ENCODE results near the gene ARID5A.

The ARID5A gene

DNA sequence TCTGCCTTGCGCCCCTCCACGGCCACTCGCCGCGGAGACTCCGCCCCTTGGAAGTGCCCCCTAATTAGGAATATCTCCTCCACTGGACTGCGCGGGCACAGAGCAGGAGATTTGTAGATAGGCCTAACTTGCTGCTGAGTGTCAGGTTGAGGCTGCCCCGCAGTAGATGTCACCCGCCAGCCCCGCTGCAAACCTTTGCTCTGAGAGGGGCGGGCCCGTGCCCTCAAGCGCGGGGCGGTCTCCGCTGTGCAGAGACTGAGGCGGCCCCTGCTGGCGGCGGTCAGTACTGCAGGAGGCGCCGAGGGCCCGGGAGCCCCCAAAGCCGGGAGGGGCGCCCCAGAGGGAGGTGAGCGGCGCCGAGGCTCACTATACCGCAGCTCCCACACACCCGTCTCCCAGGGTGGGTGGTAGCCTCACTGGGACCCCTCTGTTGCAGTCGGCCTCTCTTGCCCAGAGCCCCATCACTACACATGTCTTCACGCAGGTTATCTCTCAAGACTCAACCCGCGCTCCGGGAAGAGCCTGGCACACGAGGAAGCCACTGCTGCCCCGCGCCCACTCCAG, 28.5 kb upstream of the ARID5A start:
- peak; percentile 38 for DNase-seq

DNA sequence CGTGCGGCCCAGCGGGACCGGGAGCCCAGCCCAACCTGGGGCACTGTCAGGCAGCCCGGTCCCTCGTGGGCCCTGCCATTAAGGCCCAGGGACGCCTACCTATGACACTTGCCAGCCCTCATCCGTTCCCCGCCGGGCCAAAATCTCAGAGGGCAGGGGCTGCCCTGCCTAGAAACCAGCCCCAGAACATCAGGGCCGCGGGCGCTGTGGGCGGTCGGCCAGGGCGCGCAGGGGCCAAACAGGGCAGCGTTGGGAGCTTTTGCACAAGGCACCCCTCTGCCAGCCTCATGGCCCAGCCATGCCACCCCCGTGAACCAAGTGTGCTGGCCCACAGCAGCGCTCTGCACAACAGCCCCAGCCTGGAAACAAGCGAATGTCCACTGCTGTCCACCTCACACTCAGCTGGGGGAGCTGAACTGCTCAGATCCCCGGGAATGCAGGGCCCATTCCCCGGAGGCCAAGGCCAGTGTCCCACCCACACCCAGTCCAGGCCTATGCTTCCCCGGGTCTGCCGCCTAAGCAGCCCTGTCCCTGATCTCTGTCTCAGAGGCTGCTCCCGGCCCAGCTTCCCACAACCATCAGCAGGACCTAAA, 27.9 kb upstream of the ARID5A start:
- DNase-seq: no peak

DNA sequence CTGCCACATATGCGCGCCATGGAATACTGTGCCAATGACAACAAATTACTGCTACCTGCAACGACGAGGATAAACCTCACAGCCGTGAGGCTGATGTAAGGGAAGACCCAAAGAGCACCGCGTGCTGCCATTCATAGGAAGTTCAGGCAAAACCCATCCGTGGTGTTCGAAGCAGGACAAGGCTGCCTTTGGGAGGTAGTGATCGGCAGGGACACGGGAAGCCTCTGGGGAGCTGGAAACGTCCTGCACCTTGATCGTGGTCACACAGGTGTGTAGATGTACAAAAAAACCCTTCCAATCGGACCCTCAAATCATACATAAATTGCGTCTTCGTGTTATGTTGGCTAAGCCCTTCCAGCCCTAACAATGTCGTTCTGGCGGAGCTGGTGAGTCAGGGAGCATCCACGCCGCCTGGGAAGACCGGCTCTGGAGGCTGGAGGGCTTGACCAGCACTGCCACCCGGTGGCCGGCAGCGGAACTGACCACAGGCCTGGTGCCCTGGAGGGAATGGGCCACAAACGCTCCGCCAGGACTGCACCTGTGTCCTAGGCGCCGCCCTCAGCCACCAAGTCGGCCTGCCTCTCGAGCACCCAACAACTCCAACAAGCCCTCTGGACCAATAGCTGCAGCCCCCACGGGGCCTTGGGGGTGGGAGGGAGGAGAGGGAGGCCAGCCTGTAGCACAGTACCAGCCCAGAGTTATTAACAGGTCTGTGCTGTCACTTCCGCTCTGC, 27.3 kb upstream of the ARID5A start:
- peak; percentile 84 for DNase-seq

GRCh38 chr2:96509847-96510230, 26.7 kb upstream of the ARID5A start:
- no peak for DNase-seq

GRCh38 chr2:96510931-96511595, 25.5 kb upstream of the ARID5A start:
- DNase-seq: no peak

- DNase-seq: no peak
Observed at GRCh38 chr2:96511851-96512250, 24.7 kb upstream of the ARID5A start.

GRCh38 chr2:96512341-96512740, 24.2 kb upstream of the ARID5A start:
- no peak for DNase-seq

DNA sequence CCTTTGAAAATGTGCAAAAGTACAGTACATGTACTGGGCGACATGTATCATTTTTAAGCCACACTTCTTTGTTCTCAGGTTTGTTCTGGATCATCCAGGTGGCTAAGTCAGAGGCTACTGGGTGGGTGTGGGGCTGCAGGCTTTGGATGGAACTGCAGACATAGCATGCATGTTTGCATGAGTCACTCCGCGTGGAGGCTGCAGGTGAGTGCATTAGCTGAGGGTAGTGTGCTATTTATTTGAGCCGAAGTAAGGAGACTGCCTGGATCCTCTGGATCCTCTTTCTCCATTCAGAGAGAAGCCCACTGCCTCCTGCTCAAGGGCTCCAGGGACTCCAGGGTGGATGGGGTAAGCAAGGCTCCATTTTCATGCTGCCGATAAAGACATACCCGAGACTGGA, 22.0 kb upstream of the ARID5A start:
- DNase-seq: no peak

DNA sequence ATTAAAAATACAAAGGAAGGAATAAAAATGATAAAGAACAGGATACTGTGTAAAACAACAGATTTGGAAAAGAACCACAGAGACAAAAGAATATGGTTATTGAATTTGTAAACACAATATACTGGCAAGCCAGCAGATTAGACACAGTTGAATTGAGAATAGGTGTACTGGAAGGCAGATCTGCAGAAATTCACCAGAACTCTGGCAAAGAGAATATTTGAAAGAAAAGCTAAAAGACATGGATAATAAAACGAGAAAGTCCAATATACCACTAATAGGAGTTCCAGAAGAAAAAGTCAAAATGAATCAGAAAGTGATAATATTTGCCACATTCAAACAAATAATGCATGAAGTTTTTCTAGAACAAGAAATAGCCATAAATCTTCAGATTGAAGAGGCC, 19.5 kb upstream of the ARID5A start:
- DNase-seq: no peak

- DNase-seq: no peak
Observed at GRCh38 chr2:96520231-96520630, 16.3 kb upstream of the ARID5A start.

DNA sequence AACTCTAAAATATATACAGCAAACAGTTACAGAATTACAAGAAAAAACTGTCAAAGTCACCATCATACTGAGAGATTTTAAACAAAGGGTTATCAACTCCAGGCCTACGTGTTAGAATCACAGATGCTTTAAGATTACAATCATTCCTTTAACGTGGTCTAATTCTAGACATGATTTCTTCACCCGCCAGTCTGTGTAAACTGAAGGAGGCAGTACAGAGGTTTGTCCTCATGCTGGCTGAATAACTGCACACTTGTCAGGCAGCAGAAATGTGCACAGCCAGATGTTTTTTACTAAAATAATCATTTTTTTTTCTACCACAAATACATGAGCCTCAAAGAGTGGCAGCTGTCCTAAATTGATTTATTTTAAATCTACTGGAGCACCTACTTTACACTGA, 15.9 kb upstream of the ARID5A start:
- no peak for DNase-seq

- no peak for DNase-seq
Observed at GRCh38 chr2:96521219-96521618, 15.3 kb upstream of the ARID5A start.

DNA sequence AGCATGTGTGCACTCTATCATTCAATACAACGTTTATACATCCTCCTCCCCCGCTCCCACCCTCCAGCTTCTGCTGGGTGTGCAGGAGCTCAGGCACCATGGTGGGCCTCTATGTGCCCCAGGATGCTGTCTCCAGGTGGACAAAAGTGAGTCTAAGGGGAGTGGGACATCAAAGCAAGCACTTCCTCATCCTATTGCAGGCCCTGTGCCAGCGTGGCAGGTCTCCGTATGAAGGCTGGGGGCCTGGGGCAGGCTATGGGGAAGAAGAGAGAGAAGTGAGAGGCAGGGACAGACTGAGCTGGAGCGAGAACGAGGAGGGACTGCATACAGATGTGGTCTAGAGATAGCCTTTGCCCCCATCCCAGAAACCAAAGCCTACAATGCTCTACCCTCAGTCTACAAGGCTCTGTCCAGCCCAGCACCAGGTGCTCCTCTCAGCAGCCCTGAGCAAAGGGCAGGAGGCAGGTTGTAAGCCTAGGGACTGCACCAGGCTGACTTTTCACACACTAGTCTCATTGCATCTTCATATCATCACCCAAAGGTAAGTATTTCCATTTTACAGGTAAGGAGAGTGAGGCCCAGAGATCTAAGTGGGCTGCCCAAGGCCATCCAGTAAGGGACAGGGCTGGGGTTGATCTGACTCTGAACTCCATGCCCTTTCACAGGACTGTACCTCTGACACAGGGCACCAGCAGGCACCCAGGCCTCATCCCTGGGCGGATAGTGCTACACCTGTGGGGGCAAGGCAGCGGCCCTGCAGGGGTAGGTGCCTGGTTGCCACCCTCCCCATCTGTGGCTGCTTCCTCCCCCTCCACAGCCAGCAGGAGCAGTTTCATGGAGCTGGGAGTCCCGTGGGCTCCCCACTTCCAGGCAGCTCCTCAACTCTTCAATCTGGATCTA, 14.0 kb upstream of the ARID5A start:
- DNase-seq: no peak

DNA sequence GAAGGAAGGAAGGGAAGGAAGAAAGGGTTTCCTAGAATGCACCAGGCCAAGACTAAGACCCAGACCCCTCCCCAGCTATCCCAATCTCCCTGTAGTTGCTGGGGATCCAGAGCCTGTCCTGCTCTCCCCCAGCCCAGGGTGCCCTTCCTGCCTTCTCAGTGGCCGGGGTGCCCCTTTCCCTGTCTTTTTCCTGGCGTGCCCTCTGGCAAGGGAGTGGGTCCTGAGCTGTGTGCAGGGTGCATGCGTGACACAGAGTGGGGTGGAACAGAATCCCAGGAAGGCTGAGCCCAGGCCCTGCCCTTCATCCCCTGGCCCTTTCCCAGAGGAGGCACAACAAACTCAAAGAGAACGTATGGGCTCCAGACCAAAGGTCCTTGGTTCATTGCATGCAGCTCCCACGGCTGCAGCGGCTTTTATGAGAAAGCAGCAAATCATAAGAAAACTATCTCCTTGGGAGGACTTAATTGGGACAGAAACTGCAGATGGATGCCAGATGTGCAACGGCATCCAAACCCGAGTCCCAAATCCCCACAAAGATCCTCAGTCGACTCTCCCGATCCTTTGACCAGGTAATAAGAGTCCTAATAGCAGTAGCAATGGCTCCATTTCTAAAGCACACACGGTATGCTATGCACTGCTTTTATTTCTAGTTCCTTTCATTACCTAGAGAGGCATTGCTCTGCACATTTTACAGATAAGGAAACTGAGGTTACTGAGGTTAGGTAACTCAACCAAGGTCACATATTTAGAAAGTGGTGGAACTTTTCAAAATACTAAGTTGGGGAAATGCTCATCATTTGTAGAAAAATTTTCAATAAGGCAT, 12.7 kb upstream of the ARID5A start:
- DNase-seq: peak; percentile 59

DNA sequence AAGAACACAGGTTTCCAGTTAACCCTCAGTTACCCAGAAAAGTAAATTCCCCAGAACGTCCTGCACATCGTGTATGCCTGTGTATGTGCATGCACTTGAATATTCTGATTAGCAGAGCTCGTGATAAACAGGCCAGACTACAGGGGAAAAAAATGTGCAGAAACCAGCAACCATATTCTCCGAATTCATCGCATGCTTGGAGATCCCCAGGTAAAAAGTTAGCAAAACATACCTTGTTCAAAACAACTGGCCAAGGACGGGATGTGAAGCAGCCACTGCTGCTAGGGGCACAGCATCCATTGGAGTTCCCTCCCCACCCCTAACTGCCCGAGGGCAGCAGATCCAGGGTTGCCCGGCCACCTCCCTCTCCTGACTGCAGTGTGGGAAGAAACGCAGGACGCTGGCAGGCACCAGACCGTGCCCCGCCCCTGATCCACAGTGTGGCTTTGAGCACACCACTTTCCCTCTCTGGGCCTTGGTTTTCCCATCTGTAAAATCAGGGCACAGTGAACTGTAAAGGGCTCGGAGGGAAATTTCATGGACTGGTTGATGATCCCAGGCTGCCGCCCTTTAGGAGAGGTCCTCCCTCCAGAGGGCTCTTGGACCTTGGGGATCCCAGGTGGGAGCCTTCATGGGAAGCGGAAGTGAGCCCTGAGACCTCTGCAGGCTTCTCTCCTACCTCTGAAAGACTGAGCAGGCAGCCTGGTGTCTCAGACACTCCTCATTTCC, 11.9 kb upstream of the ARID5A start:
- no peak for DNase-seq

- no peak for DNase-seq
Observed at GRCh38 chr2:96525211-96525507, 11.4 kb upstream of the ARID5A start.

DNA sequence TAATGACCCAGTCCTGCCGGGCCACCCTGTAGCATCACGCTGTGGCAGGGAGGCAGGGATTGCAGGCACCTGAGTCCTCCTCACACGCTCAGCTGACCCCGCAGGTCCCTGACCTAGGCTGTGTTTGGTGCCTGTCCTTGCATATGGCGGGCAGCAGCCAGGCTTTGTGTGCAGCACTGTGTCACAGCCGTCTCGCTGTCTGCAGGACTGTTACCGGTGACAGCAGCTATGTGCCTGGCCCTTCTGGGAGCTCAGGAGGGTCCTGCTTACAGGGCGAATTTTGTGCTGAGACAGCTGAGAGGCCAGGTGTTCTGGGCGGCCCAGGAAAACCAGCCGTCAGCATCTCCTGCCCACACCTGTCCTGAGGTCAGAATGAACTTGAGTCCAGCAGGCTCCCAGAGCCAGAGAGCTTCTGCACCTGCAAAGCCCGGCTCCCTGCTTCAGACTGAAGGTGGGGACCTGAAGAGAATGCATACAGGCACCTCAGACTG, 10.4 kb upstream of the ARID5A start:
- no peak for DNase-seq

DNA sequence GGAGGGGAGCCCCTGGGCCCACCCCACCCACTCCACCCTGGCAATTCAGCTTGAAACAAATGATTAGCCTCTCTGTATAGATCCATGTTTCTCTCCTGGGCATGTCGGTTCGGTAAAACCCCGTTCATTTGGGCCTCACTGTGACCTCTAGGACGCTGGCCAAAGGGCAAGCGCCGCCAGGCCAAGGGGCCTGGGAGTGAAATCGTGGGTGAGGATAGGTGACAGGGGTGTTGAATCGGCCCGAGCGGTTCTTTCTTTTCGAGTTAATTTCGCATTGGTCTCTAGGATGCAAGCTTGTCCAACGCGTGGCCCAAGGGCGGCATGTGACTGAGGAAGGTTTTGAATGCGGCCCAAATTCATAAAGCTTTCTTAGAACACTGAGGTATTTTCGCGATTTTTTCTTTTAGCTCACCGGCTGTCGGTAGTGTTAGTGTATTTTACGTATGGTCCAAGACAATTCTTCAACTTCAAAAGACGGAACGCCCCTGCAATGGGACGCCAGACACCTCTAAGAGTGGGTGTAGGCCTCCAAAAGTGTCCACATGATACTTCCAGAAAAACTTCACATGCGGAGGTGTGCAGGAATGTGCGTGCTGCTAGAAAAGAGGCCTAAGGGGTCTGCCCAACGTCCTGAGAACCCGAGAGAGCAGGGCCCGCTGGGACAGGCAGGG, 9.8 kb upstream of the ARID5A start:
- no peak for DNase-seq

- no peak for DNase-seq
Observed at GRCh38 chr2:96527286-96528005, 9.1 kb upstream of the ARID5A start.
